Fibroblast of lung (primary cell): Measurements from ENCODE around the gene MBD4. TPM values are rescaled to one million over a fixed set of nuclear protein-coding genes. Genes with fewer than 3 reads are reported as not detected.
"Not testable (repeated sequence)": the region's sequence is repeated elsewhere in the genome, so short reads cannot be mapped to it uniquely, and the experiment has no call there.

Experiments used
- DNase-seq, 2 donors: peaks; one replicate each; pipeline versions ENCODE4 v3.0.0 to v3.0.0-alpha.2; 2010; ENCODE audit warnings: low read depth in 2 of 2
- H2AFZ ChIP-seq: 2 replicates; pipeline ENCODE4 v1.5.1; 2012; ENCODE audit warnings: low read length, control low read depth, inconsistent platforms
- H3K27ac ChIP-seq: 2 replicates; pipeline ENCODE4 v1.5.1; 2011; ENCODE audit warnings: low read length, control low read depth; ENCODE audit not compliant: insufficient read depth
- H3K27me3 ChIP-seq: 2 replicates; pipeline ENCODE4 v1.5.1; 2011; ENCODE audit warnings: mild to moderate bottlenecking, low read length; ENCODE audit not compliant: control insufficient read depth, insufficient read depth
- H3K36me3 ChIP-seq: 2 replicates; pipeline ENCODE4 v1.5.1; 2011; ENCODE audit warnings: low read length; ENCODE audit not compliant: control insufficient read depth, insufficient read depth
- H3K4me1 ChIP-seq: 2 replicates; pipeline ENCODE4 v1.5.1; 2011; ENCODE audit warnings: low read length; ENCODE audit not compliant: control insufficient read depth, insufficient read depth; ENCODE audit errors: extremely low read depth
- H3K4me2 ChIP-seq: 2 replicates; pipeline ENCODE4 v1.5.1; 2011; ENCODE audit warnings: low read length, control low read depth; ENCODE audit not compliant: insufficient read depth; ENCODE audit errors: extremely low read depth
- H3K4me3 ChIP-seq, 4 experiments: fragments of 200-600 bp in 1 of 4; sonication (generic) in 1 of 4; replicated peaks in 1 of 4; 2 replicates each; pipeline ENCODE4 v1.5.1; 2011 to 2016; ENCODE audit warnings: low read length in 4 of 4, low read depth in 3 of 4, mild to moderate bottlenecking in 3 of 4, control low read depth in 2 of 4, inconsistent platforms in 1 of 4, mixed read lengths in 1 of 4; ENCODE audit not compliant: insufficient read depth in 1 of 4; ENCODE audit errors: control extremely low read depth in 1 of 4
- H3K79me2 ChIP-seq: 2 replicates; pipeline ENCODE4 v1.5.1; 2012; ENCODE audit warnings: mild to moderate bottlenecking, low read length, inconsistent platforms; ENCODE audit not compliant: control insufficient read depth, insufficient read depth
- H3K9ac ChIP-seq: 2 replicates; pipeline ENCODE4 v1.5.1; 2011; ENCODE audit warnings: mild to moderate bottlenecking, low read length, control low read depth; ENCODE audit not compliant: insufficient read depth
- H3K9me3 ChIP-seq: 2 replicates; pipeline ENCODE4 v1.5.1; 2012; ENCODE audit warnings: low read depth, low read length; ENCODE audit not compliant: control insufficient read depth, insufficient read depth
- H4K20me1 ChIP-seq: 2 replicates; pipeline ENCODE4 v1.5.1; 2011; ENCODE audit warnings: low read length; ENCODE audit not compliant: control insufficient read depth, insufficient read depth; ENCODE audit errors: extremely low read depth
- EZH2 ChIP-seq: IDR thresholded peaks from 2 replicates; pipeline ENCODE4 v1.5.1; 2012; ENCODE audit warnings: low read length, control low read depth, mild to moderate bottlenecking; ENCODE audit errors: missing control alignments
- polyA plus RNA-seq, 2 donors: library from polyadenylated mRNA; depleted of rRNA in 1 of 2; stranded (reverse) in 1 of 2; unstranded in 1 of 2; fragments of >200 nt; gene quantifications; 2 replicates each; pipeline ENCODE4 v1.2.1, GENCODE V29; 2011 to 2012; ENCODE audit warnings: missing spikeins in 1 of 2
- total RNA-seq: library from RNA; depleted of rRNA; stranded (reverse); fragments of >200 nt; gene quantifications from 2 replicates; pipeline ENCODE4 v1.2.1, GENCODE V29; 2014
- TF ChIP-seq, protein P1 (sequence below), 2 donors: IDR thresholded peaks in 1 of 2; conservative IDR thresholded peaks in 1 of 2; 1 replicate in 1 of 2; 2 replicates in 1 of 2; pipeline ENCODE4 v1.5.1; 2011 to 2012; ENCODE audit warnings: low read length in 2 of 2, control low read depth in 1 of 2, inconsistent platforms in 1 of 2, low read depth in 1 of 2, mild to moderate bottlenecking in 1 of 2

MBD4 gene
- total and polyA plus RNA-seq, 2 donors (not counting 1 experiment from before 2014, with no cell fraction given): 27.4 to 35.5 TPM

DNA sequence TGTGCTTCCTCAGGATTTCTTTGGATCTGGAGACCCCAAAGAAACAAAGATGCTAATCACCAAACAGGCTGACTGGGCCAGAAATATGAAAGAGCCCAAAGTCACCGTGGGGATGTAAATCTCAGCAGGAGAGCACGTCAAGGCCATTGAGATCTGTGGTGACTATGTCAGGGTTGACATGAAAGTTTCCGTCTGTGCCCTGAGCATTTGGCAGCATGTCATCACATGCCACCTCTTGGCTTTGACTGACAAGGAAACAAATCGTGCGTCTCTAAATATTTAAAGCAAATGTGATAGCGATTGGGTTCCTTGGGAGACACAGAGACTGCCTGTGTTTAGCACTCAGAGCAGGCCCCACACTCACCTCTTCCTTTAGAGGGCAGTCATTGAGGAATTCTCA, 46.5 kb downstream of the MBD4 start:
- Histone ChIP-seq H4K20me1 (no peaks in the 10 kb centered on the region), H3K27ac (no peak overlapping the region), H3K9ac (no peak overlapping the region), H3K4me3 (no peak overlapping the region), H3K4me2 (no peak overlapping the region), H2AFZ (no peak overlapping the region), H3K9me3 (no peaks in the 10 kb centered on the region), H3K4me1 (peaks cover 12% of the 10 kb centered on the region), H3K27me3 (no peaks in the 10 kb centered on the region), H3K79me2 (peaks cover 37% of the 10 kb centered on the region), H3K36me3 (peaks cover 9% of the 10 kb centered on the region)
- TF ChIP-seq EZH2: no peak
- TF ChIP-seq, protein P1, sequence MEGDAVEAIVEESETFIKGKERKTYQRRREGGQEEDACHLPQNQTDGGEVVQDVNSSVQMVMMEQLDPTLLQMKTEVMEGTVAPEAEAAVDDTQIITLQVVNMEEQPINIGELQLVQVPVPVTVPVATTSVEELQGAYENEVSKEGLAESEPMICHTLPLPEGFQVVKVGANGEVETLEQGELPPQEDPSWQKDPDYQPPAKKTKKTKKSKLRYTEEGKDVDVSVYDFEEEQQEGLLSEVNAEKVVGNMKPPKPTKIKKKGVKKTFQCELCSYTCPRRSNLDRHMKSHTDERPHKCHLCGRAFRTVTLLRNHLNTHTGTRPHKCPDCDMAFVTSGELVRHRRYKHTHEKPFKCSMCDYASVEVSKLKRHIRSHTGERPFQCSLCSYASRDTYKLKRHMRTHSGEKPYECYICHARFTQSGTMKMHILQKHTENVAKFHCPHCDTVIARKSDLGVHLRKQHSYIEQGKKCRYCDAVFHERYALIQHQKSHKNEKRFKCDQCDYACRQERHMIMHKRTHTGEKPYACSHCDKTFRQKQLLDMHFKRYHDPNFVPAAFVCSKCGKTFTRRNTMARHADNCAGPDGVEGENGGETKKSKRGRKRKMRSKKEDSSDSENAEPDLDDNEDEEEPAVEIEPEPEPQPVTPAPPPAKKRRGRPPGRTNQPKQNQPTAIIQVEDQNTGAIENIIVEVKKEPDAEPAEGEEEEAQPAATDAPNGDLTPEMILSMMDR (conservative IDR thresholded peaks at IDR 0.05 in 1 of 2, IDR thresholded peaks at IDR 0.05 in 1 of 2; ENCODE audit: low read depth in 1 of 2, low read length in 2 of 2): no peak
- no peak for DNase-seq

DNA sequence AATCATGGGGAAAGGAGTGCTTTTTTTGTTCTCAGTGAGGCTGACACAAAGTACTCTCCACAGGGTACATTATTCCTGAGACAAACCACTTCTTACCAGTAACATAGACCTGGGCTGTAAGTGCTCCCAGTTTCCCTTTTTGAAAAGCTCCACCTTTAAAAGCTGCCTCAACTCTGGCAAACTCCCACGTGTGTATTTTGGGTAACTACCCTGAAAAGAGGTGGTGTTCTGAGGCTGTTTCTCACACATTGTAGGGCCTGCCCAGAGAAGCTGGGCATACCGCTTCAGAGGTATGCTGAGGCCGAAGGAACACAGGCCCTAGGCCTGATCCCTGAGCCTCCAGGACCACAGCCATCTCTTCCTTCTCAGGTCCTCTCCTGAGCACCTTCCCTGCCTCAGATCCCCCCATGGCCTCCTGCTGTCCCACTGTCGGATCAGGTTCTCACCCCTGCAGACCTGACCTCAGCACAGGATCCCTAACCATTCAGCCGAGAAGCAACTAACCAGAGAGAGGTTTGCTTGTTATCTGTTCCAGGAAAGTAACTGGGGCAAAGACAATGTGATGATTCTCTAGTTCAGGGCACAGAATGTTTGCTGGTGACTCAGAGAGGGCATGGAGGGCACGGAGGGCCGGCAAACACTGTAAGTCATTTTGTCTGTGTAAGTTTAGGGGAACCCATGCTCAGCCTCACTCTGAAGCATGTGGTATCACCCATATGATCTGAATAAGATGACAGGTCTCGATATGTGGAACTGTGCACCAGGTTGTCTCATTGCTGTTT, 47.5 kb downstream of the MBD4 start:
- Histone ChIP-seq H3K79me2 (peaks cover 27% of the 10 kb centered on the region), H3K4me1 (peaks cover 19% of the 10 kb centered on the region)
- not testable (repeated sequence) for H3K9ac ChIP-seq, H4K20me1 ChIP-seq, H3K9me3 ChIP-seq, DNase-seq, H2AFZ ChIP-seq, H3K4me3 ChIP-seq, H3K36me3 ChIP-seq, H3K4me2 ChIP-seq, H3K27ac ChIP-seq, H3K27me3 ChIP-seq

DNA sequence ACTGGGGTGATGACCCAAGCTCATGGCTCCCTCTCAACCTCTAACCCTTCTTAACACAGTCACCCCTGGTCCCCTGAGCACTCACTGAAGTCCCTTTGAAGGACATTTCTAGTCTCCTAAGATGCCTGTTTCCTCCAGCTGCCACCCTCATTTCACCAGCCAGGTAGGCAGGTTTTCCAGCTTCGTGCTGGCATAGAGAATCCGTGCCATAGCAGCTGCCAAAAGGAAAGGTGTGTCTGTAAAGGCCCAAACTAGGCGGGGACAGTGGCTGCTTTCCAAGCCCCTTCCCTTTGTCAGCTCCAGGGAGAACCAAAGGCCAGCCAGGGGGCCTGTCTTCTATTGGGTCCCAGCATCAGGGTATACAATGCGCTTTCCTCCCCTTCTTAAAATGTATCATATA, 48.2 kb downstream of the MBD4 start:
- Histone ChIP-seq H3K36me3 (peaks cover 12% of the 10 kb centered on the region), H3K4me1 (peaks cover 23% of the 10 kb centered on the region), H3K79me2 (peaks cover 21% of the 10 kb centered on the region)
- not testable (repeated sequence) for H3K9me3 ChIP-seq, H3K27me3 ChIP-seq, DNase-seq, H3K4me3 ChIP-seq, H3K4me2 ChIP-seq, H2AFZ ChIP-seq, H3K9ac ChIP-seq, H4K20me1 ChIP-seq, H3K27ac ChIP-seq

DNA sequence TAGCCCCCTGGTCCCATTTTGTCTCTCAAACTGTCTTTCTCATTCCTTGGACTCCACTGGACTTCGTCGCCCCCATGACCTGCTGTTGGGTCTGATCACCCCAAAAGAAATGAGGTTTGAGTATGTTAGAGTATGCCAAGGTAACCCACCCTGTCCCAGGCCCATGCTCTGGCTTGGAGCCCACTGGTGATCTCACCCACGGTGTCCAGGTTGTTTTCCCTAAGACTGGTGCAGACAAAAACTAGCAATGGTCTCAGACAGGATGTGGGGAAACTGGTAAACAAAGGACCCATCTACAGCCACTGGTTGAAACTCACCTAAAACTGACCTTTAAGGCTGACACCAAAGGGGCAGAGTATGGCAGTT, 50.2 kb downstream of the MBD4 start:
- DNase-seq: peak in 1 of 2 donors; percentile 16
- Histone ChIP-seq H2AFZ (no peak overlapping the region), H3K9ac (no peak overlapping the region)

DNA sequence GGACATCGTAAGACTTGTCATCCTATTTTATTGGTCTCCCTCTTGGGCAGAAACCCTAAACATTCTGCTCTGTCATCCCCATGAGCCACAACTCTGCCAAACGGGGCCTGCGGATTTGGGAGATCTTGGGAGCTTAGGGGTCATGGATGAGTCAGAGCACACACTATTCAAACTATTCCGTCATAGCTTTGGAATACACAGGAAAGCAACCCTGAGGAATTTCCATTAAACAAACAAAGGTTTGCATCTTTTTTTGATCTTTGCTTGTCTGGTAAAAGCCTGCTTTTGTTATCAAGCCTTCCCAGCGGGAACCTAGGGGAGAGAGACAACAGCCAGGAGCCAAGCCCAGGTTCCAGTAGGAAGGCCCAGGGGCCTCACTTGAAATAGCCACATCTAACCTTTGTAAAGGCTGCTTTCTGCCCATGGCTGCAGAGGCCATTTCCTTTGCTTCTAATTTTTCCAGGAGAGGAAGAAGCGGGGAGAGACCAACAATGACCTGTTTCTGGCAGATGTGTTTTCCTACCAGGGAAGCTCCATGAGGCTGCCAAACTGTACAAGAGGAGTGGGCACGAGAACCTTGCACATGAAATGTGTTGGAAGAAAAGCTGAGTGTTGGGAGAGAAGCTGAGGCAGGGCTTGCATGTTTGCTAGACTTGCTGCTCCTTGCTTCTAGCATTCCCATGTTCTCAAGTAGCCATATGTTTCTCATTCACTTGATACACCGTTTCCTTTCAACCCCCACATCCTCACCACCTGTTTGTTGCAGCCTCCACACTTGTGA, 50.8 kb downstream of the MBD4 start:
- peaks cover 14% of the 10 kb centered on the region for H3K36me3 ChIP-seq
- peak; percentile 82 to 85 for DNase-seq
- H2AFZ ChIP-seq, H3K9me3 ChIP-seq, H3K9ac ChIP-seq, H3K79me2 ChIP-seq, H3K27me3 ChIP-seq, H4K20me1 ChIP-seq, H3K4me3 ChIP-seq: not testable (repeated sequence)
- peak overlapping the region; percentile 94 for H3K27ac ChIP-seq
- H3K4me2 ChIP-seq: peak overlapping the region; percentile 66
- peaks cover 23% of the 10 kb centered on the region for H3K4me1 ChIP-seq

More for the DNA sequence above, 50.2 kb downstream of the MBD4 start:
- peaks cover 14% of the 10 kb centered on the region for H3K36me3 ChIP-seq
- peak overlapping the region; percentile 66 for H3K4me2 ChIP-seq
- no peaks in the 10 kb centered on the region for H3K27me3 ChIP-seq
- TF ChIP-seq, protein P1 (conservative IDR thresholded peaks at IDR 0.05 in 1 of 2, IDR thresholded peaks at IDR 0.05 in 1 of 2; ENCODE audit: low read depth in 1 of 2, low read length in 2 of 2): no peak
- no peak for TF ChIP-seq EZH2
- H3K4me3 ChIP-seq: no peak overlapping the region
- H3K9me3 ChIP-seq: no peaks in the 10 kb centered on the region
- H4K20me1 ChIP-seq: no peaks in the 10 kb centered on the region
- H3K79me2 ChIP-seq: peaks cover 2% of the 10 kb centered on the region
- peaks cover 23% of the 10 kb centered on the region for H3K4me1 ChIP-seq
- peak overlapping the region; percentile 77 for H3K27ac ChIP-seq
